Activated B cell treated with CpG ODN at 0.5 μM for 24 hours (primary cell): ENCODE measurements around the gene ARHGAP9. TPM values are rescaled to one million over a fixed set of nuclear protein-coding genes. Genes with fewer than 3 reads are reported as not detected.

Experiments used
- ATAC-seq: fragments of 200-7000 bp; cut with Tn5 transposase; one replicate; pipeline ENCODE4 v1.10.0; 2021; ENCODE audit warnings: low read depth, mild to moderate bottlenecking, moderate library complexity
- CTCF ChIA-PET: fragments of 350-600 bp; sonication (Branson Sonifier 250); formaldehyde crosslinking; loops from one replicate; lab custom pipeline; 2021; ENCODE audit warnings: antibody characterized with exemption; lab: Charles Lee
- POLR2A ChIA-PET: fragments of 350-600 bp; sonication (Branson Sonifier 250); formaldehyde crosslinking; loops from one replicate; lab custom pipeline; 2021; ENCODE audit warnings: antibody characterized with exemption; lab: Charles Lee
- DNase-seq: peaks from one replicate; pipeline ENCODE4 v3.0.0; 2022
- H3K27ac Mint-ChIP-seq: one replicate; pipeline ENCODE4 v1.8.0; 2020; ENCODE audit warnings: mixed read lengths
- H3K27me3 Mint-ChIP-seq: one replicate; pipeline ENCODE4 v1.8.0; 2021; ENCODE audit warnings: mixed read lengths
- H3K36me3 Mint-ChIP-seq: one replicate; pipeline ENCODE4 v1.8.0; 2021; ENCODE audit warnings: low read depth, mixed read lengths
- H3K4me1 Mint-ChIP-seq: one replicate; pipeline ENCODE4 v1.8.0; 2021; ENCODE audit warnings: mixed read lengths
- H3K4me3 Mint-ChIP-seq: one replicate; pipeline ENCODE4 v1.8.0; 2020; ENCODE audit warnings: mild to moderate bottlenecking, mixed read lengths
- H3K9me3 Mint-ChIP-seq: one replicate; pipeline ENCODE4 v1.8.0; 2020; ENCODE audit warnings: mixed read lengths
- CTCF ChIP-seq: fragments of 200-600 bp; IDR thresholded peaks from one replicate; pipeline ENCODE4 v1.8.0; 2022; ENCODE audit warnings: antibody characterized with exemption, mild to moderate bottlenecking
- intact Hi-C: fragments of 100-400 bp; cut with micrococcal nuclease; formaldehyde crosslinking; loops from one replicate; pipeline ENCODE4 v1.15.1; 2024
- total RNA-seq: library from RNA; stranded (reverse); gene quantifications from 2 replicates; pipeline ENCODE4 v1.2.3, GENCODE V29; 2022

The ARHGAP9 gene
- total RNA-seq, 1 donor from 2014 or later: 98.8 TPM

- ChIA-PET POLR2A (interaction anchor here (0.5 to 8.3 kb wide), 17 partner anchors 10 to 1301 kb away, joined by 3 to 133 read pairs (median 3); partner anchors contain the start of genes DCTN2, DDIT3, GLI1 and INHBE), CTCF (interaction anchor here (1.0 to 7.3 kb wide), 3 partner anchors 10 to 48 kb away, joined by 3 to 74 read pairs (median 7); partner anchors contain the start of gene GLI1)
- ATAC-seq: peak; percentile 38
- H3K4me3 Mint-ChIP-seq: peak overlapping the region; percentile 93
- no peak for TF ChIP-seq CTCF
- peak overlapping the region; percentile 100 for H3K27ac Mint-ChIP-seq
- intact Hi-C loops: loop anchor here (1.0 to 5.0 kb wide), 3 partner anchors 145 to 371 kb away; partner anchors contain the start of genes CDK4 and CTDSP2
- H3K9me3 Mint-ChIP-seq: no peaks in the 10 kb centered on the region
- no peaks in the 10 kb centered on the region for H3K27me3 Mint-ChIP-seq
- DNase-seq: peak; percentile 54
- peaks cover 80% of the 10 kb centered on the region for H3K4me1 Mint-ChIP-seq
- H3K36me3 Mint-ChIP-seq: peaks cover 31% of the 10 kb centered on the region
Observed at GRCh38 chr12:57476162-57476992, 3.3 kb downstream of the ARHGAP9 start.

- H3K27ac Mint-ChIP-seq: peak overlapping the region; percentile 100
- POLR2A ChIA-PET: interaction anchor here (0.6 to 8.3 kb wide), 8 partner anchors 12 to 1300 kb away, joined by 3 to 133 read pairs (median 8); partner anchors contain the start of genes DCTN2, DDIT3, GLI1 and SHMT2
- H3K9me3 Mint-ChIP-seq: no peaks in the 10 kb centered on the region
- no peak for DNase-seq
- TF ChIP-seq CTCF: no peak
- H3K36me3 Mint-ChIP-seq: peaks cover 37% of the 10 kb centered on the region
- no peak for ATAC-seq
- H3K4me3 Mint-ChIP-seq: peak overlapping the region; percentile 93
- CTCF ChIA-PET: interaction anchor here (1.0 to 7.3 kb wide), 2 partner anchors 15 to 49 kb away, joined by 3 to 74 read pairs; partner anchors contain the start of gene GLI1
- intact Hi-C loops: loop anchor here (1.0 to 5.0 kb wide), 3 partner anchors 146 to 372 kb away; partner anchors contain the start of genes CDK4 and CTDSP2
- H3K27me3 Mint-ChIP-seq: no peaks in the 10 kb centered on the region
- H3K4me1 Mint-ChIP-seq: peaks cover 72% of the 10 kb centered on the region
Observed at GRCh38 chr12:57475271-57476161, 4.2 kb downstream of the ARHGAP9 start.

GRCh38 chr12:57474862-57475261 lies 4.8 kb downstream of the ARHGAP9 start:
- Mint-ChIP-seq H3K36me3 (peaks cover 39% of the 10 kb centered on the region), H3K4me1 (peaks cover 65% of the 10 kb centered on the region), H3K27me3 (no peaks in the 10 kb centered on the region), H3K4me3 (peak overlapping the region; percentile 44), H3K27ac (peak overlapping the region; percentile 67), H3K9me3 (no peaks in the 10 kb centered on the region)
- CTCF ChIA-PET: interaction anchor here (7.3 kb wide), 1 partner anchor 14 kb away, joined by 74 read pairs; the partner anchor contains the start of gene GLI1
- ATAC-seq (no peak), DNase-seq (no peak)
- intact Hi-C loops: loop anchor here (5.0 kb wide), 2 partner anchors 277 to 372 kb away; partner anchors contain the start of genes CDK4 and CTDSP2
- POLR2A ChIA-PET: interaction anchor here (1.2 to 8.3 kb wide), 4 partner anchors 12 to 45 kb away, joined by 3 to 133 read pairs (median 8); partner anchors contain the start of genes DDIT3 and GLI1
- TF ChIP-seq CTCF: no peak

DNA sequence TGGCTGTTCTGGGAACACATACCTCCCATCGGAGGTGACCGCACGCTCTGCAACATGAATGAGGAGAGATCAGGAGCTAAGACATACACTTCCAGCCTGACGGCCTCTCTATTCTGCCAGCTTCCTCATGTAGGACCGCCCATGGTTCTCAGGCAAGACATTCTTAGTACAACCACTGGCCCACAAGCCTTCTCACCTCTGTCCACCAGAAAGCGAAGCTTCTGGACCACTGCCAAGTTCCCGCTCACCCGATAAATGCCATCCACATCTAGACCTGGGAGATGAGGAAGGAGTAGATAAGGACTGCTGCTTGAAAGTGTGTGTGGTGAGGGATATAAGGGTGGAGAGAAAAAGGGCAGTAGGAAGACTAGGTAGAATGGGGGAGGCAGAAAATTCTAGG lies 5.2 kb downstream of the ARHGAP9 start:
- no peak for ATAC-seq
- intact Hi-C loops: no loop called here
- Mint-ChIP-seq H3K27me3 (no peaks in the 10 kb centered on the region), H3K9me3 (no peaks in the 10 kb centered on the region), H3K27ac (peak overlapping the region; percentile 67), H3K4me3 (peak overlapping the region; percentile 44), H3K4me1 (peaks cover 61% of the 10 kb centered on the region), H3K36me3 (peaks cover 44% of the 10 kb centered on the region)
- POLR2A ChIA-PET: interaction anchor here (0.6 to 8.3 kb wide), 5 partner anchors 13 to 63 kb away, joined by 3 to 133 read pairs (median 9); partner anchors contain the start of genes DDIT3 and GLI1
- TF ChIP-seq CTCF: no peak
- no peak for DNase-seq
- CTCF ChIA-PET: interaction anchor here (7.3 kb wide), 1 partner anchor 14 kb away, joined by 74 read pairs; the partner anchor contains the start of gene GLI1
